ENCODE measurements around the gene ARHGAP28.

The ARHGAP28 gene

DNA sequence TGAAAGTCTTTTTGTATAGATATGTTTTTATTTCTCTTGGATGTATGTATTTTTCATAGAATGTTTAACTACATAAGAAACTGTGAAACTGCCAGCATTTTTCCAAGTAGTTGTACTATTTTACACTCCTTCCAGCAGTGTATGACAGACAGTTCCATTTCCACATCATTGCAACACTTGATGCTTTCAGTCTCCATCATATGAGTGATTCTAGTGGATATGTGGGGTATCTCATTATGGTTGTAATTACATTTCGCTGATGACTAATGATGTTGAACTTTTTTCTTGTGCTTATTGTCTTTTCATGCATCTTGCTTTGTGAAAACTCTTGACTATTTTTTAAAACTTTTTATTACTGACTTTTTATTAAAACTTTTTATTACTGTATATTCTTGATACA lies 101.4 kb downstream of the ARHGAP28 start:
- Histone ChIP-seq H3K27me3 (ENCODE audit: control insufficient read depth, low read length) (no peaks in the 10 kb centered on the region), H3K4me2 (ENCODE audit: low read length) (no peak overlapping the region), H3K27ac (ENCODE audit: low read depth, low read length) (no peak overlapping the region), H3K79me2 (ENCODE audit: control insufficient read depth, low read length) (no peaks in the 10 kb centered on the region), H3K36me3 (ENCODE audit: control insufficient read depth, low read length) (no peaks in the 10 kb centered on the region), H4K20me1 (ENCODE audit: control insufficient read depth, insufficient read depth, low read depth, low read length) (no peaks in the 10 kb centered on the region), H3F3A (ENCODE audit: control insufficient read depth, insufficient read depth) (no peaks in the 10 kb centered on the region), H3K9me3 (ENCODE audit: control insufficient read depth, insufficient read depth, low read length) (no peaks in the 10 kb centered on the region), H3K4me1 (ENCODE audit: control insufficient read depth, low read length) (no peaks in the 10 kb centered on the region), H3K4me3 (ENCODE audit: low read length) (no peak overlapping the region), H3K9me2 (replicated peaks; ENCODE audit: control insufficient read depth, low read length) (no peaks in the 10 kb centered on the region)
- TF ChIP-seq, protein P1, sequence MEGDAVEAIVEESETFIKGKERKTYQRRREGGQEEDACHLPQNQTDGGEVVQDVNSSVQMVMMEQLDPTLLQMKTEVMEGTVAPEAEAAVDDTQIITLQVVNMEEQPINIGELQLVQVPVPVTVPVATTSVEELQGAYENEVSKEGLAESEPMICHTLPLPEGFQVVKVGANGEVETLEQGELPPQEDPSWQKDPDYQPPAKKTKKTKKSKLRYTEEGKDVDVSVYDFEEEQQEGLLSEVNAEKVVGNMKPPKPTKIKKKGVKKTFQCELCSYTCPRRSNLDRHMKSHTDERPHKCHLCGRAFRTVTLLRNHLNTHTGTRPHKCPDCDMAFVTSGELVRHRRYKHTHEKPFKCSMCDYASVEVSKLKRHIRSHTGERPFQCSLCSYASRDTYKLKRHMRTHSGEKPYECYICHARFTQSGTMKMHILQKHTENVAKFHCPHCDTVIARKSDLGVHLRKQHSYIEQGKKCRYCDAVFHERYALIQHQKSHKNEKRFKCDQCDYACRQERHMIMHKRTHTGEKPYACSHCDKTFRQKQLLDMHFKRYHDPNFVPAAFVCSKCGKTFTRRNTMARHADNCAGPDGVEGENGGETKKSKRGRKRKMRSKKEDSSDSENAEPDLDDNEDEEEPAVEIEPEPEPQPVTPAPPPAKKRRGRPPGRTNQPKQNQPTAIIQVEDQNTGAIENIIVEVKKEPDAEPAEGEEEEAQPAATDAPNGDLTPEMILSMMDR (IDR thresholded peaks at IDR 0.05; ENCODE audit: low read depth, low read length, poor library complexity, severe bottlenecking) = no peak
- no peak for TF ChIP-seq EZH2phosphoT487 (IDR thresholded peaks at IDR 0.05; ENCODE audit: borderline replicate concordance, low read length)

DNA sequence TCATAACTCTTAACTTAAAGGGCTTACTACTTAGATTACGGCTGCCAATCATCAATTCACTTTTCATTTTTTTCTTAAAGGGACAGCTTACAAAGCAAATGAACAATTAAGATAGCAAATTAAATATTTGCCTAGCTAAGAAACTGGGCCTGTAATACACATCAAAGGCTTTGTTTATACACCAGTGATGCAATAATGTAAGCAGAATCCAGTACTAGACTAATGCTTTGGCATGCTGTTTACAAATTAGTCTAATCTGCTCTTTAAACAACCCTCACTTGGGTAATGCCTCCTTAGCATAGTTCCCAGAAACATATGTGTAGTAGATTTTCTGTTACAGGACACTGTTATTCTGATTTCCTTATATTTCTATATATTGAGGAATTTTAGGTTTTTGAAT lies 105.8 kb downstream of the ARHGAP28 start:
- no peaks in the 10 kb centered on the region for H3F3A ChIP-seq (ENCODE audit: control insufficient read depth, insufficient read depth)
- no peaks in the 10 kb centered on the region for H3K27me3 ChIP-seq (ENCODE audit: control insufficient read depth, low read length)
- H3K9me2 ChIP-seq (replicated peaks; ENCODE audit: control insufficient read depth, low read length) = no peaks in the 10 kb centered on the region
- no peaks in the 10 kb centered on the region for H3K79me2 ChIP-seq (ENCODE audit: control insufficient read depth, low read length)
- H4K20me1 ChIP-seq (ENCODE audit: control insufficient read depth, insufficient read depth, low read depth, low read length) = no peaks in the 10 kb centered on the region
- no peak overlapping the region for H3K4me3 ChIP-seq (ENCODE audit: low read length)
- H3K4me1 ChIP-seq (ENCODE audit: control insufficient read depth, low read length) = no peaks in the 10 kb centered on the region
- H3K27ac ChIP-seq (ENCODE audit: low read depth, low read length) = no peak overlapping the region
- no peaks in the 10 kb centered on the region for H3K9me3 ChIP-seq (ENCODE audit: control insufficient read depth, insufficient read depth, low read length)
- no peaks in the 10 kb centered on the region for H3K36me3 ChIP-seq (ENCODE audit: control insufficient read depth, low read length)
- no peak for TF ChIP-seq EZH2phosphoT487 (IDR thresholded peaks at IDR 0.05; ENCODE audit: borderline replicate concordance, low read length)
- TF ChIP-seq, protein P1 (IDR thresholded peaks at IDR 0.05; ENCODE audit: low read depth, low read length, poor library complexity, severe bottlenecking) = no peak
- H3K4me2 ChIP-seq (ENCODE audit: low read length) = no peak overlapping the region

- H3K4me2 ChIP-seq (ENCODE audit: low read length) = no peak overlapping the region
- no peak overlapping the region for H3K4me3 ChIP-seq (ENCODE audit: low read length)
- H3F3A ChIP-seq (ENCODE audit: control insufficient read depth, insufficient read depth) = no peaks in the 10 kb centered on the region
- no peak for TF ChIP-seq EZH2phosphoT487 (IDR thresholded peaks at IDR 0.05; ENCODE audit: borderline replicate concordance, low read length)
- TF ChIP-seq, protein P1 (IDR thresholded peaks at IDR 0.05; ENCODE audit: low read depth, low read length, poor library complexity, severe bottlenecking) = no peak
- H3K9me2 ChIP-seq (replicated peaks; ENCODE audit: control insufficient read depth, low read length) = no peaks in the 10 kb centered on the region
- H3K79me2 ChIP-seq (ENCODE audit: control insufficient read depth, low read length) = no peaks in the 10 kb centered on the region
- H3K4me1 ChIP-seq (ENCODE audit: control insufficient read depth, low read length) = no peaks in the 10 kb centered on the region
- H3K27me3 ChIP-seq (ENCODE audit: control insufficient read depth, low read length) = no peaks in the 10 kb centered on the region
- H4K20me1 ChIP-seq (ENCODE audit: control insufficient read depth, insufficient read depth, low read depth, low read length) = no peaks in the 10 kb centered on the region
- H3K36me3 ChIP-seq (ENCODE audit: control insufficient read depth, low read length) = no peaks in the 10 kb centered on the region
- no peaks in the 10 kb centered on the region for H3K9me3 ChIP-seq (ENCODE audit: control insufficient read depth, insufficient read depth, low read length)
- no peak overlapping the region for H3K27ac ChIP-seq (ENCODE audit: low read depth, low read length)
These were observed 106.8 kb downstream of the ARHGAP28 start for GRCh38 chr18:6836331-6836730.

GRCh38 chr18:6837904-6838303 lies 108.4 kb downstream of the ARHGAP28 start:
- H3K27ac ChIP-seq (ENCODE audit: low read depth, low read length) = no peak overlapping the region
- no peaks in the 10 kb centered on the region for H3K79me2 ChIP-seq (ENCODE audit: control insufficient read depth, low read length)
- no peak overlapping the region for H3K4me2 ChIP-seq (ENCODE audit: low read length)
- no peaks in the 10 kb centered on the region for H3K27me3 ChIP-seq (ENCODE audit: control insufficient read depth, low read length)
- TF ChIP-seq, protein P1 (IDR thresholded peaks at IDR 0.05; ENCODE audit: low read depth, low read length, poor library complexity, severe bottlenecking) = no peak
- no peak for TF ChIP-seq EZH2phosphoT487 (IDR thresholded peaks at IDR 0.05; ENCODE audit: borderline replicate concordance, low read length)
- no peaks in the 10 kb centered on the region for H3F3A ChIP-seq (ENCODE audit: control insufficient read depth, insufficient read depth)
- no peaks in the 10 kb centered on the region for H3K9me3 ChIP-seq (ENCODE audit: control insufficient read depth, insufficient read depth, low read length)
- H3K36me3 ChIP-seq (ENCODE audit: control insufficient read depth, low read length) = no peaks in the 10 kb centered on the region
- no peak overlapping the region for H3K4me3 ChIP-seq (ENCODE audit: low read length)
- H3K4me1 ChIP-seq (ENCODE audit: control insufficient read depth, low read length) = no peaks in the 10 kb centered on the region
- no peaks in the 10 kb centered on the region for H4K20me1 ChIP-seq (ENCODE audit: control insufficient read depth, insufficient read depth, low read depth, low read length)
- H3K9me2 ChIP-seq (replicated peaks; ENCODE audit: control insufficient read depth, low read length) = no peaks in the 10 kb centered on the region
